HEK293T (cell line): ENCODE data around the gene NXNL1.

ENCODE experiments used
- BHLHE40 ChIP-seq: fragments of 450-650 bp; IDR thresholded peaks from 2 replicates; pipeline ENCODE4 v1.6.1; 2016; ENCODE audit warnings: mild to moderate bottlenecking, moderate library complexity, borderline replicate concordance
- CTBP1 ChIP-seq: fragments of 450-650 bp; IDR thresholded peaks from 2 replicates; pipeline ENCODE4 v1.6.1; 2016; ENCODE audit warnings: borderline replicate concordance
- HDGF ChIP-seq: fragments of 450-650 bp; IDR thresholded peaks from 2 replicates; pipeline ENCODE4 v1.6.1; 2017; ENCODE audit warnings: antibody characterized with exemption, borderline replicate concordance
- NFRKB ChIP-seq: fragments of 450-650 bp; IDR thresholded peaks from 2 replicates; pipeline ENCODE4 v1.6.1; 2016; ENCODE audit warnings: mild to moderate bottlenecking, moderate library complexity
- SP1 ChIP-seq: fragments of 450-650 bp; IDR thresholded peaks from 2 replicates; pipeline ENCODE4 v1.6.1; 2017
- SUZ12 ChIP-seq: fragments of 450-650 bp; IDR thresholded peaks from 2 replicates; pipeline ENCODE4 v1.6.1; 2016; ENCODE audit warnings: mild to moderate bottlenecking

DNA sequence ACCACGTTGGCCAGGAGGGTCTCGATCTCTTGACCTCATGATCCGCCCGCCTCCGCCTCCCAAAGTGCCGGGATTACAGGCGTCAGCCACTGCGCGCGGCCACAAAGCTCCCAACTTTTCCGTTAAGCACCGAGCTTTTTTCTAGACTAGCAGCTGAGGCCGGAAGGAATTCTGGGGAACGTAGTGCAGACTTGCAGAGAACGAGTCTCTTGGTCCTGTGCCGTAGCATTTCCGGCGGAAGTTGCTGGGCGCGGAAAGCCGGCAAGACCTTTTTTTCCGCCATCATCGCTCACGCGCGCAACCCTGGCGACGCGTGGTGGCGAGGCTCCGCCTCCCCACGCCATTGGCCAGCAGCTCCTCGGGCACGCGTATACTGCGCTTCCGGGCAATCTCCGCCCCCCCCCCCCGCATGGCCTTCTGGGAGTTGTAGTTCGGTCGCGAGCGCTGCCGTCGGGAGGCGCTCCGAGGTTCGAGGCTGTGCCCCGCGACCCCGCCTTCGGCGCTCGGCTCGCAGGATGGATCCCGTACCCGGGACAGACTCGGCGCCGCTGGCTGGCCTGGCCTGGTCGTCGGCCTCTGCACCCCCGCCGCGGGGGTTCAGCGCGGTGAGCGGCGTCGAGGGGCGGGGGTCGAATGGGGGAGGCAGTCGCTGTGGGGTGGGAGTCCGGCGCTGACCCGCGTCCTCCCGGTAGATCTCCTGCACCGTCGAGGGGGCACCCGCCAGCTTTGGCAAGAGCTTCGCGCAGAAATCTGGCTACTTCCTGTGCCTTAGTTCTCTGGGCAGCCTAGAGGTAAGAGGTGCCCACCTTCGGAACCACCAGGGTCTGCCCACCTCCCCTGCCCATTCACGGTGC is 40.9 kb downstream of the NXNL1 start, which contains the start of gene MVB12A:
- TF ChIP-seq NFRKB, result no peak
- TF ChIP-seq BHLHE40, result no peak
- no peak for TF ChIP-seq HDGF
- no peak for TF ChIP-seq SP1
- TF ChIP-seq SUZ12, result no peak
- TF ChIP-seq CTBP1, result no peak
